ENCODE data around the gene KCNK18.

DNA sequence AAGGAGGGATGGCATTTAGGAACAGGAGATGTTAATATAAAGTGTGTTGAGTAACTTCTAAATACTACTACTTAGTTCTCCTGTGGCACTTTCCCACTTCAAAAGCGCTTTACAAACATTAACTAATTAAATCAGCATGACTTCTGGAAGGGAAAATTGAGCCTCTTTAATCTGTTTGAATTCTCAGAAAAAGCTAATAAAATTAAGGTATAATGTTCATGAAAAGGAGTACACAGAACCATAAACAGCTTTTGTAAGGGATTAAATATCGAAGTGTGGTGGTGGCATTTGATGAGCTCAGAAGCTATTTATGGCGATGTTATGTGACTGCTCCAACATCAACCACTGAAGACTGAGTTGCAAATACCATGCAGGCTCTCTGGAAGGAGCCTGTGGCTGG is 49.0 kb upstream of the KCNK18 start:
- TF ChIP-seq POLR2A (IDR thresholded peaks at IDR 0.05; ENCODE audit: low read depth) (no peak), EP300 (IDR thresholded peaks at IDR 0.05) (no peak), POLR2AphosphoS5 (IDR thresholded peaks at IDR 0.05) (no peak)
- TF ChIP-seq, protein P1, sequence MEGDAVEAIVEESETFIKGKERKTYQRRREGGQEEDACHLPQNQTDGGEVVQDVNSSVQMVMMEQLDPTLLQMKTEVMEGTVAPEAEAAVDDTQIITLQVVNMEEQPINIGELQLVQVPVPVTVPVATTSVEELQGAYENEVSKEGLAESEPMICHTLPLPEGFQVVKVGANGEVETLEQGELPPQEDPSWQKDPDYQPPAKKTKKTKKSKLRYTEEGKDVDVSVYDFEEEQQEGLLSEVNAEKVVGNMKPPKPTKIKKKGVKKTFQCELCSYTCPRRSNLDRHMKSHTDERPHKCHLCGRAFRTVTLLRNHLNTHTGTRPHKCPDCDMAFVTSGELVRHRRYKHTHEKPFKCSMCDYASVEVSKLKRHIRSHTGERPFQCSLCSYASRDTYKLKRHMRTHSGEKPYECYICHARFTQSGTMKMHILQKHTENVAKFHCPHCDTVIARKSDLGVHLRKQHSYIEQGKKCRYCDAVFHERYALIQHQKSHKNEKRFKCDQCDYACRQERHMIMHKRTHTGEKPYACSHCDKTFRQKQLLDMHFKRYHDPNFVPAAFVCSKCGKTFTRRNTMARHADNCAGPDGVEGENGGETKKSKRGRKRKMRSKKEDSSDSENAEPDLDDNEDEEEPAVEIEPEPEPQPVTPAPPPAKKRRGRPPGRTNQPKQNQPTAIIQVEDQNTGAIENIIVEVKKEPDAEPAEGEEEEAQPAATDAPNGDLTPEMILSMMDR (IDR thresholded peaks at IDR 0.05), result no peak
